Skeletal muscle cell (primary cell): ENCODE data around the gene PRELID1.
"Not testable (repeated sequence)": the region's sequence is repeated elsewhere in the genome, so short reads cannot be mapped to it uniquely, and the experiment has no call there.

ENCODE experiments used
- DNase-seq: peaks from one replicate; pipeline ENCODE4 v3.0.0-alpha.2; 2010; ENCODE audit warnings: low read depth
- H3K4me3 ChIP-seq: 2 replicates; pipeline ENCODE4 v1.5.1; 2011; ENCODE audit warnings: low read depth, mild to moderate bottlenecking, control low read depth, low read length, moderate library complexity

Gene PRELID1

GRCh38 chr5:177332896-177333260 is 29.3 kb downstream of the PRELID1 start:
- H3K4me3 ChIP-seq, result no peak overlapping the region
- DNase-seq, result no peak

GRCh38 chr5:177333420-177334154 is 30.0 kb downstream of the PRELID1 start:
- no peak for DNase-seq
- no peak overlapping the region for H3K4me3 ChIP-seq

- H3K4me3 ChIP-seq, result no peak overlapping the region
- no peak for DNase-seq
Measured at GRCh38 chr5:177334155-177334551, 30.6 kb downstream of the PRELID1 start.

DNA sequence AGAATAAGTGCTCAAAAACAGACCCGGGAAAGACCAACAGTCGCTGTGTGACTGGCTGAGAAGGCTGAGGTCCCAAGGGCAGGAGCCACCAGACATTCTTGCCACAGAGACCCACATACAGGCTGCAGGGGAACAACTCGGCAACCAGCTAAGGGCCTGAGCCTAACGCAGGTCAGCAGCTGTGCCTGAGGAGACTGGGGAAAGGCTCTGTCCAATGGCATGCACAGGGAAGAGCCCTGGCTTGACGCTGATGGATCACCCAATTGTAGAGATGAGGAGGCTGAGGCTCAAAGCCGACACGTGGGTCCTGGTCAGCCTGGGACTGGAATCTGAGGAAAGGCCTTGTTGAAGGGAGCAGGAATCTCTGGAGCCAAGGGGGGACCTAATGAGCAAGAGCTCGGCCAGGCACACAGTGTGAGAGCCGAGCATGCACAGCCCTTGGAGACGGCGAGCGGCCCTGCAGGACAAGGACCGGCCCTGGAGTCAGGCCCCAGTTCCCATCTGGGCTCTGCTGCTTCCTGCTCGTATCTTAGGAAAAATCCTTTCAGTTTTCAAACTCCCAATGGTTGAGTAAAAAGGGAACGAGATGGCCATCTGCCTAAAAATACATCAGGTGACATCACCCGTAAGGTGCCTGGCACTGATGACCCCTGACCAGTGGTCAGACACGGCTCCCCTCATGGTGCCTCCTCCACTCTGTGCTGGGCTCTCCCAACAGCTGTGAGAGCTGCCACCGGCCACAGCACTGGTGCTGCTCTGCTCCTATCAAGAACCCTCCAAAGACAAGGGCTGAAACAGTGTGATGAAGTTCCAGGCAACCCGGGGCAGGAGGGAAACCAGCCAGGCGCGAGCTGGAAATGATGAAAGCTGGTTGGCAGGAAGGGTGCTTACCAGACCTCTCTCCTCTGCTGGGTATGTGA is 31.4 kb downstream of the PRELID1 start:
- no peak for DNase-seq
- no peak overlapping the region for H3K4me3 ChIP-seq

GRCh38 chr5:177335701-177336065 is 32.1 kb downstream of the PRELID1 start:
- DNase-seq, result no peak
- no peak overlapping the region for H3K4me3 ChIP-seq

GRCh38 chr5:177336112-177336511 is 32.5 kb downstream of the PRELID1 start:
- no peak overlapping the region for H3K4me3 ChIP-seq
- DNase-seq, result no peak

GRCh38 chr5:177336603-177337494 is 33.2 kb downstream of the PRELID1 start:
- no peak overlapping the region for H3K4me3 ChIP-seq
- no peak for DNase-seq

DNA sequence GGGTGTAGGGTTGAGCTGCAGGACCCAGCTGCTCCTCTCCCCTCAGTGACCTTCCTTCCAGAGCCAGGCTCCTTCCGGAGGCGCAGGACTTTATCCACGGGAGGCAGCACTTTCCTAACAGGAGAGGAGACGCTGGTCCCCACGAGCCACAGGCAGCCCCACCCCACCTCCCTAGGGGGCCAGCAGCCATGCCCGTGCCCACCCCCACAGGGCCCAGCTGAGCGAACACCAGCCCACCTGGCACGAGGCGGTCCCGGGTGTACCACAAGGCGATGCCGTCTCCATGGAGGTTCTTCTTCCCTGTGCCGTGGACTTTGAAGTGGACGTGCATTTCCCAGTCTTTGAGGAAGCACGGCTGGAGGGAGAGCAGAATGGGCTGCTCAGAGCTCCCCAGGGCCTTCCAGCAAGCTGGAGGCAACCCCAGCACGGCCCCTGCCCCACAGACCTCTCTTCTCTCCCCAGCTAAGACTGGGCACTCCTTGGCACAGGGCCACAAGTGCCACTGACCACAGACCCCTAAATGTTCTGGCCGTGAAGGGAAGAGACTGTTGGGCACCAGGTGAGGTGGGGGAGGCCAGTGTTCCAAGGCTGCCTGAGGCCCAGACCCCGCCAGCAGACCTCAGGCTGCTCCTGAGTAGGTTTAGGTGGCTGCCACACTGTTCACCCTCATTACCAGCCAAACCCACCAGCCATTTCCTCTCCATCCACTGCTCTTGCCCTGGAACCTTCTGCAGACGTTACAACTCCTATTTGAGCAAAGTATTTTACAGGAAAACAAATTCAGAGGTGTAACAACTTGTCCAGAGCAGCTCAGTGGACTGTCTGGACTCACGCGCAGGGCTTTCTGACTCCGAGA is 34.9 kb downstream of the PRELID1 start:
- DNase-seq, result no peak
- no peak overlapping the region for H3K4me3 ChIP-seq

DNA sequence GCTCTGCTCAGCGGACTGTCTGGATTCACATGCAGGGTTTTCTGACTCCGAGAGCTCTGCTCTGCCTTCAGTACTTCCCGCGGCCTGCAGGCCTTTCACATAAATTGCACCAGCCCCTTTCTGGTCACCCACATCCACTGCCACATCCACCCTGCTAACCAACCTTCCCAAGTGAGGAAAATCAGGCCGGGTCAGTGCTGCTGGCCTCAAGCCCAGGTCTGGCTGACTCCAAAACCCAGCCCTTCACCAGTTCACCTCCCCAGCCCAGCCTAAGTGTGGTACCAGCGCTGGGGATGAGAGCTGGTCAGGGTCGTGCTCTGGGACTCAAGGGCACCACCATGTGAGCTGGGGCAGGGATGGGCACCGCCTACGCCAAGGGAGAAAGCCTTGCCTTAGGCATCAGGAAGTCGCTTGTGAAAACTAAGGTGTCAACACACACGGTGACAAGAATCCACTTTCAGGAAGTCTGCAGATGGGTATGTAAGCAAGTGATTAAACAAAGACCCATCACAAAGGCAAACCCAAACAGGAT is 35.6 kb downstream of the PRELID1 start:
- no peak for DNase-seq
- no peak overlapping the region for H3K4me3 ChIP-seq

GRCh38 chr5:177343000-177343399 is 39.4 kb downstream of the PRELID1 start:
- H3K4me3 ChIP-seq, DNase-seq: not testable (repeated sequence)

GRCh38 chr5:177343777-177344176 is 40.2 kb downstream of the PRELID1 start:
- DNase-seq, result no peak
- H3K4me3 ChIP-seq, result no peak overlapping the region

DNA sequence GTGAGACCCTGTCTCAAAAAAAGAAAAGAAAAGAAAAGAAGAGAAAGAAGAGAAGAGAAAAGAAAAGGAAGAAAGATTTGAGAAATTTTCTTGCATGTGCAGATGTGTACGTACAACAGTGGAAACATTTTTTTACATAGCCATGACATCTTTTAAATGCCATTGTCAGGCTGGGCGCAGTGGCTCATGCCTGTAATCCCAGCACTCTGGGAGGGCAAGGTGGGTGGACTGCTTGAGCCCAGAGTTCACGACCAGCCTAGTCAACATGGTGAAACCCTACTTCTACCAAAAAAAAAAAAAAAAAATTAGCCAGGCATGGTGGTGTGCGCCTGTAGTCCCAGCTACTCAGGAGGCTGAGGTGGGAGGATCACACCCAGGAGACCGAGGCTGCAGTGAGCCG is 41.3 kb downstream of the PRELID1 start:
- DNase-seq, result no peak
- no peak overlapping the region for H3K4me3 ChIP-seq

DNA sequence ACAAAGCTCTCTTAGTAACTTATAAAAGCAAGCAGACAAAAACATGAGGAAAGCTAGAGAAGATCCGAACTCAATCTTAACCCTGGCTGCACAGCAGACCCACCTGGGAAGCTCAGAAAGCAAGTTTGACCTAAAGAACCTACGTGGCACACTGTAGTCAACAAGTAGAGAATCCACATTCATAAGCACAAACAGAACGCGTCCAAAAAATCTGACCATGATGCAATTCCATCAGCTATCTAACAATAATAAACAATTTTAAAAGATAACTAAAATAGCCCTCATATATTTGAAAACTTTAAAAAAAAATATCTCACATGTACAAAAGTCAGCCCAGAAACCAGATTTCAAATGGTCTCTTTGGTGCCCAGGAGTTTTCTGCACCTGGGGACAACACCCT is 43.2 kb downstream of the PRELID1 start:
- no peak for DNase-seq
- H3K4me3 ChIP-seq, result no peak overlapping the region

GRCh38 chr5:177347699-177348098 is 44.1 kb downstream of the PRELID1 start:
- no peak overlapping the region for H3K4me3 ChIP-seq
- no peak for DNase-seq

- H3K4me3 ChIP-seq, result no peak overlapping the region
- no peak for DNase-seq
Measured at GRCh38 chr5:177349362-177349647, 45.7 kb downstream of the PRELID1 start.

- DNase-seq, result no peak
- no peak overlapping the region for H3K4me3 ChIP-seq
Measured at GRCh38 chr5:177349762-177350161, 46.2 kb downstream of the PRELID1 start.

DNA sequence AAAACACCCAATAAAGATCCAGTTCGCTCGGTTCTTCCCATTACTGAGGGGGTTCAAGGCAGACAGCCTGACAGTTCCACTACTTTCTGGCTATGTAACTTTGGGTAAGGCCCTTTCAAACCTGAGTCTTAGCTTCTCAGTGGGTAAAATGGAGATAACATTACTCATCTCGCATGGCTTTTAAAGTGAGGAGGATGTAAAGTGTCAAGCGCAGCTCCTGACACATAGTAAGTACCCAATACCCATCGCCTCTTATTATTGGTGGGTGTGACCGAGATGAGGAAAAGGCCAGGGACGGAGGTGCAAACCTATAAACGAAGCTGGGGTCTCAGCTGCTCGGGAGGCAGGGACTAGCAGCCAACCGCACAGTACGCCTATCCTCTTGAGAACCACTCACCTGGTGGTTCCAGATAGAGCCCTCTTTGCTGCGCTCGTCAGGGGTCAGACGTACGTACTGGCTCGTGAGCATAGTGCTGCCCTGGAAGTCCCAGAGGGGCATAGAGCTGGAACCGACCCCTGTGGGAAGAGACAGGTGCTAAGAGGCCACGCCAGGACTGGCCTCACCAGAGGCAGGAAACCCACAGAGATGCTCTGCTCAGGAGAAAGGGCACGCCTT is 47.3 kb downstream of the PRELID1 start:
- H3K4me3 ChIP-seq, result peak overlapping the region; percentile 100

More for the DNA sequence above, 47.3 kb downstream of the PRELID1 start:
- DNase-seq, result no peak
